ENCODE results near the gene DIP2A.

Gene DIP2A

DNA sequence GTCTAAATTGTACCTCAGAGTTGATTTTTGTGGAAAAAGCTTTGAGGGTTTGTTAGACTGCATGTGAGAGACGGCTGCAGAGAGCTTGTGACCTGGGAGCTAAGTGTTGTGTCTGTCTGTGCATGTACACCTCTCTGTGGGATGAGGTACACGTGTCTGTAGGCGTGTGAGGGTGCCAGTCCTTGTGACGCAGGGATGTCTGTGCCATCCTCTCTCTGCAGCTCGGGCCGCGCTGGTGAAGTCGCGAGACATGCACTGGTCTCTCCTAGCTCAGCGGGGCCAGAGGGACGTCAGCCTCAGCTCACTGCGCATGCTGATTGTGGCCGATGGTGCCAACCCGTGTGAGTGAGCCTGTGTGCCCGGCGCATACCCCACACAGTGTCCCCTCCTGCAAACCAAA lies 79.6 kb downstream of the DIP2A start:
- no peak for DNase-seq

DNA sequence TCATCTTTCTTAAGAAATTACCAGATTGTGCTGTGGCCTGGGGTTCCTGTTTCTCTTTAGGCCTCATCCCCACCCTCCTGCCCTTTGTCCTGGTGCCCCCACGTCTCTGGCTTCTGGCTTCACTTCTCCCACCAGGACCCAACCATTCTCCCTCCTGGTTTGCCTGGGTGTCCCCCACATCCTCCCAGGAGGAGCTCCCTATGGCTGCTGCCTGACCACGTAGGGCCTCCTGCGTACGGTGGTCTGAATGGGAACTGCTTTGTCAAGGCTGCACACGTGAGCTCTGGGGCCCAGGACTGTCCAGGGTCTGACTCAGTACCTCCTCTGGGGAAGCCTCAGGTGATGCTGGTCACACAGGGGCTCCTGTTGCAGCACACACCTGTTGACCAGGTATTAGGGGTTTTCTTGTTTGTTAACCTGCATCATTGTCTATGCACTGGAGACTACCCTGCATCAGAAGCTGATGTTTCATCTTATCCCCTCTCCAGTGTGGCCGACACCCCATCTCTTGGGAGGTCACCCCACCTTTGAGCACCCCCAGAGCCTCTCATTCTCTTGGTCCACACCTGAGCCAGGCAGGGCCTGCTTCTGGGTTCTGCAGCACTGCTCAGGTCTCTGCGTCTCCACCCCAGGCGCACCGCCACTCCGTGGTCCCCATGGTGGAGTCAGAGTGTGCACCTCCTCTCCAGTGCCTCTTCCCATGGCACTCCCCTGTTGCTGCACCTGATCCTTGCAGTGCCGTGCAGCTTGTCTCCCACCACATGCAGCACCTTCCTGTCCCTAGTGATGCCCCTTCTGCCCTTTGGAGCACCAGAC lies 80.4 kb downstream of the DIP2A start:
- DNase-seq: no peak

DNA sequence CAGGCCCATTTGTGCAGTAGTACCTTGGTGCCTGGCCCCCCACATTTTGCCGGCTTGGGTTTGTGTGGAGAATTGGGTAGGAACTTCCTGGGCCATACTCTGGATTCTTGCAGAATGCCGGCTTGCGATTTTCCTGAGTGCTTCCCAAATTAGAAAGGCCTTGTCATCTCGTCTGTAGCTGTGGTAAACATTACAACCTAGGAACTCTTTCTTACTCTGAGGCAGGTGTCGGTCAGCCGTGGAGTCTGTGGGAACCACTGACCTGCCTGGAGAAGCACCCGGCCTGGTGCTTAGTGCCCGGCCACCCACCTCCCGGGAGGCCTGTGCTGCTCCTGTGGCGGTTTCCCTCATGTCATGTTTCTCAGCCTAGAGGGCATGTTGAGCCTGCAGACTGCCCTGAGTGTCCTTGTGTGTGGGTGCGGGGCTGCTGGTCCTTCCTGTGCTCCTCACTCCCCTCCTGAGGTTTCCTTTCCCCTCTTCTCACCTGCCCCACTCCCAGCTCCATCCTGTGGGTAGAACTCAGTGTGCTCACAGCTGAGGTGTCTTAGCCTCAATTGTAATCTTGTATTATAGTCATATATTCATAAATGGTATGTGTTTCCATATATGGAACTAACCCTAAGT lies 81.5 kb downstream of the DIP2A start:
- no peak for DNase-seq

GRCh38 chr21:46542588-46543124 lies 84.0 kb downstream of the DIP2A start:
- DNase-seq: no peak

GRCh38 chr21:46543306-46543705 lies 84.6 kb downstream of the DIP2A start:
- no peak for DNase-seq

GRCh38 chr21:46544003-46544402 lies 85.3 kb downstream of the DIP2A start:
- no peak for DNase-seq

- DNase-seq: no peak
Observed at GRCh38 chr21:46544824-46545223, 86.1 kb downstream of the DIP2A start.

DNA sequence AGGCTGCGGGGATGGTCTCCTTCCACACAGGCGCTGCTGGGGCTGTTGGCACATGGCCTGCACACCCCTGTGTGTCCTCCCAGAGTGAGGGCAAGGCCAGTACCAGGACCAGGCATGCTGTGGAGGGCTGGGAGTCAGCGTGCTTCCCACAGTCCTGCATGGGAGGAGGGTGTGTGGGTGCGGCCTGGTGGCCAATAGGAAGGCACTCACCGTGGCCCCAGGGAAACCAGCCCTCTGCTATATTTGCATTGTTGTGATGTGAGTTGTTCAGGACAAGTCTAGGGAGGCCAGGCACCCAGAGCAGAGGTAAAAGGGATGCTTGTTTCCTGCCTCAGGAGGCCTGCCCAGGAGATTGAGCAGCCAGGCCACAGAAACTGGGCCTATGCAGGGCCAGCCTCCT lies 86.7 kb downstream of the DIP2A start:
- DNase-seq: no peak

DNA sequence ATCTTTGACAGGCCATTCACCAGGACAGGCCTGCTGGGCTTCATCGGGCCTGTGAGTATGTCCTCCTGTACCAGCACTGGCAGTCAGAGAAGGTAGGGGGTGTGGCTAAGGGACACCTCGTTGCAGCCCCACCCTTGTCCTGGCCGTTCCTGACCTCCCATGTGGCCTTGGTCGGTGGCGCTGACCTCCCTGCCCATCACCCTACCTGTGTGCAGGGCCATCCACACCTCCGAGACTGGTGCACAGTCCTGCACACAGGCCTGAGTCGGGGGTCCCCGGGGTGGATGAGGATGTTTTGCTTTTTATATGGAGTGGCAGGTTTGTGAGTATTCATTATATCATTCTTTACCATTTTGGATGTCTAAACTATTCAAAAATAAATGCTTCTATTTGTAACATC lies 87.2 kb downstream of the DIP2A start:
- DNase-seq: no peak

- DNase-seq: no peak
Observed at GRCh38 chr21:46546799-46547198, 88.1 kb downstream of the DIP2A start.

GRCh38 chr21:46549650-46550049 lies 91.0 kb downstream of the DIP2A start:
- DNase-seq: no peak

DNA sequence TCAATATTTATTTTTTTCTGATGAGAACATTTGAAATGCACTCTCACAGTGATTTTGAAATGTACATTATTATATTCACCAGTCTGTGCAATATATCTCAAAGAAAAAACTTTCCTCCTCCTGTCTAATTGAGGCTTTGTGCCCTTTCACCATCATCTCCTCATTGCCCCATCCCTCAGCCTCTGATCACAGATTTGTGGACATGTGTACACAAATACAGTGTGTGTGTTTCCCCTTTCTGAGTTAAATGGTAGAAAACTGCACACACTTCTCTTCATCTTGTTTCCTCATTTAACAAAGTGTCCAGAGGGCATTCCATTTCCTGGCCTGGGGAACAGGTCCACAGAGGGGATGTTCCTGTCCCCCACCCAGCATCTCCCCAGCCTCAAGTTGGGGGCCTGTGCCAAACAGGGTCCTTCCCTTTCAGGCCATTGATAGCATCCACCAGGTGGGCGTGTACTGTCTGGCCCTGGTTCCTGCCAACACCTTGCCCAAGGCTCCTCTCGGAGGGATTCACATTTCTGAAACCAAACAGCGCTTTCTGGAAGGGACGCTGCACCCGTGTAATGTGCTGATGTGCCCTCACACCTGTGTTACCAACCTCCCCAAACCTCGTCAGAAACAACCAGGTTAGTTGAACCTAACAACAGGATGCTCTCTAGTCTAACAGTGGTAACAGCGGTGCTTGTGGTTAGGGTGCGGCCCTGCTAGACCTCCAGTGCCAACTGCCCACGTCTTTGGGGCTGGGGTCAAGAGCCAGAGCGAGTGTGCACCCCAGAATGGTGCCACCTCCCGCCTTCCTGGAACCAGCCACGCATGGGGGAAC lies 91.6 kb downstream of the DIP2A start:
- DNase-seq: no peak

DNA sequence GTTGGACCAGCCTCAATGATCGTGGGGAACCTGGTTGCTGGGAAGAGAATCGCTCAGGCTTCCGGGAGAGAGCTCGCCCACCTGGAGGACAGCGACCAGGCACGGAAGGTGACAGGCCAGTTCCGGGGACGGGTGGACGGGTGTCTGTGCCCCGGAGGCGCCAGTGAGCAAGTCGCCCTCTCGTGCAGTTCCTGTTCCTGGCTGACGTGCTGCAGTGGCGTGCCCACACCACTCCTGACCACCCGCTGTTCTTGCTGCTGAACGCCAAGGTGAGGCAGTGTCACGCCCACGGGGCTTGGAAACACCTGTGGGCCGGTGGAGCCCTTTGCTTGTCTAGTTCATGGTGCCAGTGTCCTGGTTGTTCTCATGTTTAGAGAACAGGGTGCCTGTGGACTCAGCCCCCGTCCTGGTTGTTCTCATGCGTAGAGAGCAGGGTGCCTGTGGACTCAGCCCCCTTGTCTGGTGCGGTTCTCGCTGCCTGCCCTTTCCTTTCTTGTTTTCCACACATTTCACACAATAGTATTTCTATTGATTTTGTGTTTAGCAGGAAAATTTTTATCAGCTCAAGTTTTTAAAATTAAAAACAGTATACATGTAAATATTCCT lies 93.0 kb downstream of the DIP2A start:
- no peak for DNase-seq

- DNase-seq: no peak
Observed at GRCh38 chr21:46552274-46552673, 93.6 kb downstream of the DIP2A start.

DNA sequence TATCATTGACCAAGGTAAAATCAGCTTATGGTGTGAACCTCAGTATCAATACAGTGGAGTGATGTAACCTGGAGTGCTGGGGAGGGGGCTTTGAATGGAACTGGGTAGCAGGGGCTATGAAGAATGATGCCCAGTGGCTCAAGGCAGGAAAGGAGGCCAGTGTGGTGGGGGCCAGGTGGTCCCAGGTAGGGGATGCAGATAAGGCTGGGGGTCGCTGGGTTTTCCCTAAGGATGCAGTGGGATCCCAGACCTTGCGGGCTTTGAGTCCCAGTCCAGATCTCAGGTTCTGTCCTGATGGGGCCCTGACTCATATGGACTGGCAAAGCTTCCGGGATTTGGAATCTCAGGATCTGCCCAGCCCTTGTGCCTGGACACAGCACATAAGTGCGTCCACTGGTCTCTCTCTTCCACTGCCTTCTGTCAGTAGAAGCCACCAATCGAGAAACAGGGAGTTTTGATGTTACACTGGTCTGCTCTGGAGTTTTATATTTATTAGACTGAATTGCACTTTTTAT lies 94.2 kb downstream of the DIP2A start:
- no peak for DNase-seq

- no peak for DNase-seq
Observed at GRCh38 chr21:46553993-46554392, 95.3 kb downstream of the DIP2A start.

GRCh38 chr21:46554431-46555224 lies 95.9 kb downstream of the DIP2A start:
- peak; percentile 6 for DNase-seq

DNA sequence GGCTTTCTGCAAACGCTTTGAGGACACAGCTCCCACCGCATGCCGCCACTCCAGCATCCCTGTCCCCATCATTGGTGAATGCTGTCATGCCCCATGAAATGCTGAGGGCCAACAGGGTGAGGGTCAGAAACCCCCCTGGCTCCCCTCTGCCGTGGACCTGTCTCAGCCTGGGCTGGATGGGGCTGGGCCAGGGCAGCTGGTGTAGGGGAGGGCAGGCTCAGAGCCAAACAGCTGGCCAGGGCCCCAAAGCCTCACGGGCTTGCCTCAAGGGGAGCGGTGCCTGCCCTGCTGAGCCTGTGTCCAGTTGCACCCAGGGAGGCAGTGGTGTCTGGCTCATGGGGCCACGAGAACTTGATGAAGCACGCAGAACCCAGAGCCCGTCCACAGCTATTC lies 96.5 kb downstream of the DIP2A start:
- no peak for DNase-seq

DNA sequence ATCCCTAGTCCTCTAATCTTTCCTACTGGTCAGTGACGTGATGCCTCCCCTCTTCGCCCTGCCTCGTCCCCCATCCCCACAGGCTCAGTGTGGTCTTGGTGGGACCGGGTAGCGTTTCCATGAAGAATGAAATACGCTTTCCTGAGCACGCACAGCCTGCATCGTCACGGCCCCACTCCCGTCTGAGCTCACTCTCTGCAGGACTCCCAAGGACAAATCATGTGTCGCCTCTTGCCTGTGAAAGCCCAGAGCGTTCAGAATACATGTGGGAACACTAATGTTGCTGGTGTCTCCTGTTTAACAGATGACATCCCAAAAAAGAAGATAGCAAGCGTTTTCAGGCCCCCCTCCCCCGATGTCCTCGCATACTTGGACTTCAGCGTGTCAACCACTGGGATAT lies 97.0 kb downstream of the DIP2A start:
- no peak for DNase-seq

DNA sequence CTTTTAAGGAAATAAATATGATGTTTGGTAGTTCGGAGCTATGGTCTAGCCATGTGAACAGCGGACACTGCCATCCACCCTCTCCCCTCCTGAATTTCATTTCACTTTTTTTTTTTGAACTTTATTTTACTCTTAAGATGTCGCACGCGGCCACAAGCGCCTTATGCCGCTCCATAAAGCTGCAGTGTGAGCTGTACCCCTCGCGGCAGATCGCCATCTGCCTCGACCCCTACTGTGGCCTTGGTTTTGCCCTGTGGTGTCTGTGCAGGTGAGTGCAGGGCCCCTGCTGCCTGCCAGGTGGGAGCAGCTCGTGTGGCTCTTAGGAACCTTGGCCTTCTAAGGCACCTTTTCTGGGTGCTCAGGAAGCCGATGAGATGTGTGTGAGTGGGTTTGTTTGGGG lies 98.1 kb downstream of the DIP2A start:
- DNase-seq: no peak

DNA sequence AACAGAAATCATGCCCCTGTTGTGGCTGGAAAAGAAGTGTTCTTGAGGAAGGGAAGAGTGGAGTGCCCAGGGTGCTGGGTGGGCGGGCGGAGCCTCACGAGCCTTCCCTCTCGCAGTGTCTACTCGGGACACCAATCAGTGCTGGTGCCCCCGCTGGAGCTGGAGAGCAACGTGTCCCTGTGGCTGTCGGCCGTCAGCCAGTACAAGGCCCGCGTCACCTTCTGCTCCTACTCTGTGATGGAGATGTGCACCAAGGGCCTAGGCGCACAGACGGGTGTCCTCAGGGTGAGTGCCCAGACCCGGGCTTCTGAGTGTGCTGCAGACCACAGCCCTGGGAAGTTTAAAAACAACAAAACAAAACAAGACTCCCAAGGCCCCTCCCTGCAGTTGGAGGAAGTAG lies 98.8 kb downstream of the DIP2A start:
- no peak for DNase-seq

- no peak for DNase-seq
Observed at GRCh38 chr21:46557919-46558392, 99.3 kb downstream of the DIP2A start.

All from NCI-H345 (cell line).